Hematopoietic multipotent progenitor cell (in vitro differentiated cells): ENCODE measurements around the gene CGB1. TPM values are rescaled to one million over a fixed set of nuclear protein-coding genes. Genes with fewer than 3 reads are reported as not detected.
"Not testable (repeated sequence)": the region's sequence is repeated elsewhere in the genome, so short reads cannot be mapped to it uniquely, and the experiment has no call there.

Experiments
- DNase-seq, 3 donors: peaks; one replicate each; pipeline ENCODE4 v3.0.0-alpha.2; 2011 to 2015; ENCODE audit warnings: low read depth in 2 of 3, low spot score in 2 of 3
- total RNA-seq: library from RNA; depleted of rRNA; stranded (reverse); fragments of >200 nt; gene quantifications from one replicate; pipeline ENCODE4 v1.2.3, GENCODE V29; 2012

The CGB1 gene
- not detected for total RNA-seq

GRCh38 chr19:49036815-49037214 lies at the start of gene CGB1:
CGB1 (minus strand) TSS chr19:49036895; CDS start chr19:49036711, 184 bp downstream.
- DNase-seq, result not testable (repeated sequence)

GRCh38 chr19:49086296-49086695 lies 49.6 kb upstream of the CGB1 start:
- DNase-seq, result no peak

GRCh38 chr19:49085868-49086232 lies 49.2 kb upstream of the CGB1 start:
- DNase-seq, result no peak

GRCh38 chr19:49085020-49085867 lies 48.5 kb upstream of the CGB1 start, which contains the start of gene SNRNP70:
SNRNP70 (plus strand) TSS chr19:49085451; CDS start chr19:49086415, 964 bp downstream.
- DNase-seq, result peak; percentile 99 to 100 (median 100)

- DNase-seq, result no peak
These were observed 47.7 kb upstream of the CGB1 start for GRCh38 chr19:49084206-49085019.

GRCh38 chr19:49081273-49081672 lies 44.6 kb upstream of the CGB1 start:
- no peak for DNase-seq

GRCh38 chr19:49080392-49080791 lies 43.7 kb upstream of the CGB1 start:
- DNase-seq, result no peak

GRCh38 chr19:49074869-49075268 lies 38.2 kb upstream of the CGB1 start:
- not testable (repeated sequence) for DNase-seq

GRCh38 chr19:49073514-49074378 lies 37.1 kb upstream of the CGB1 start:
- no peak for DNase-seq

GRCh38 chr19:49071860-49072547 lies 35.3 kb upstream of the CGB1 start:
- peak in 1 of 3 donors; percentile 25 for DNase-seq

GRCh38 chr19:49070416-49070815 lies 33.7 kb upstream of the CGB1 start:
- no peak for DNase-seq

GRCh38 chr19:49069026-49069425 lies 32.3 kb upstream of the CGB1 start:
- DNase-seq, result no peak

GRCh38 chr19:49067554-49067953 lies 30.9 kb upstream of the CGB1 start:
- no peak for DNase-seq

- DNase-seq, result no peak
These were observed 29.3 kb upstream of the CGB1 start for GRCh38 chr19:49065905-49066512.

GRCh38 chr19:49064768-49065611 lies 28.3 kb upstream of the CGB1 start, which contains the start of gene NTF4:
NTF4 (minus strand) TSS chr19:49064818; CDS start chr19:49061997, 2,821 bp downstream.
- DNase-seq, result no peak

- no peak for DNase-seq
These were observed 27.4 kb upstream of the CGB1 start for GRCh38 chr19:49064029-49064629.

GRCh38 chr19:49061445-49061844 lies 24.8 kb upstream of the CGB1 start:
- no peak for DNase-seq

GRCh38 chr19:49061000-49061399 lies 24.3 kb upstream of the CGB1 start:
- DNase-seq, result no peak
